Measurements from ENCODE around the gene DNMT1. TPM values are rescaled to one million over a fixed set of nuclear protein-coding genes. Genes with fewer than 3 reads are reported as not detected.

DNMT1 gene
- total and polyA plus RNA-seq, 2 donors (not counting 1 experiment from before 2014, with no cell fraction given): 53.0 to 119 TPM

DNA sequence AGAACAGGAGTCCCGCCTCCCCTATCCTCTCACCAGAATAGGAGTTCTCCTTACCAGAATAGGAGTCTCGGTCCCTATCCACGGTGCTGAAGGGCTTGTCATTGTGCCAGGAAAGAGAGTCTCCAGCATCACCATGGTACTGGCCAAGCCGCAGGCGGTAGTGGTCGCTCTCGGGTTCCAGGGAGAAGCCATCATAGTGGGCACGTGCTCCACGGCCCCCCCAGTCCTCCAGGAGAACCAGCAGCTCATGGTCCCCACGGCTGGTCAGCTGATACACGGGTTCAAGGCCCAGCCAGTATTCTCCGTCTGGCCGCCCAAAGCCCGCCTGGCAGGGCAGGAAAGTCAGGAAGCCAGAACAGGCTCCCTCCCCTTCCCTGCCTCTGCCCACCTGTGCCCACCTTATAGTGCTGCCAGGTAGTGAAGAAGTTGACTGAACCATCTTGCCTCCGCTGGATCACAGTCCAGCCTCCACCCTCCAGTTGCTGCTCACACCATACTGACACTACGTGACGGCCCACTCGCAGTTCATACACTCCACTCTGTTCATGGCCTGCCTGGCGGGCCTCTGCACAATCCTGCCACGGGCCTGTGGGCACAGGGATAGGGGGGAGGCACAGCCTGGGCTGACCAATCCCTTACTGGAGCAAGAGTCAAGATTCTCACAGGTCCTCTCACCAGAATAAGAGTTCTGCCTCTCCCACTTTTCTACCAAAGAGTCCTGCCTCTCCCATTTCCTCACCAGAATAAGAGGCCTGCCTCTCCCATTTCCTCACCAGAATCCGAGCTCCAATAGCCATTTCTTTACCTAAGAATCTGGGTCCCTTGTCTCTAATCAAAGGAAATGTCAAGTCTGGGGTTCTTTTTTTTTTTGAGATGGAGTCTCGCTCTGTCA, 101.2 kb downstream of the DNMT1 start:
- TF ChIP-seq, protein P1, sequence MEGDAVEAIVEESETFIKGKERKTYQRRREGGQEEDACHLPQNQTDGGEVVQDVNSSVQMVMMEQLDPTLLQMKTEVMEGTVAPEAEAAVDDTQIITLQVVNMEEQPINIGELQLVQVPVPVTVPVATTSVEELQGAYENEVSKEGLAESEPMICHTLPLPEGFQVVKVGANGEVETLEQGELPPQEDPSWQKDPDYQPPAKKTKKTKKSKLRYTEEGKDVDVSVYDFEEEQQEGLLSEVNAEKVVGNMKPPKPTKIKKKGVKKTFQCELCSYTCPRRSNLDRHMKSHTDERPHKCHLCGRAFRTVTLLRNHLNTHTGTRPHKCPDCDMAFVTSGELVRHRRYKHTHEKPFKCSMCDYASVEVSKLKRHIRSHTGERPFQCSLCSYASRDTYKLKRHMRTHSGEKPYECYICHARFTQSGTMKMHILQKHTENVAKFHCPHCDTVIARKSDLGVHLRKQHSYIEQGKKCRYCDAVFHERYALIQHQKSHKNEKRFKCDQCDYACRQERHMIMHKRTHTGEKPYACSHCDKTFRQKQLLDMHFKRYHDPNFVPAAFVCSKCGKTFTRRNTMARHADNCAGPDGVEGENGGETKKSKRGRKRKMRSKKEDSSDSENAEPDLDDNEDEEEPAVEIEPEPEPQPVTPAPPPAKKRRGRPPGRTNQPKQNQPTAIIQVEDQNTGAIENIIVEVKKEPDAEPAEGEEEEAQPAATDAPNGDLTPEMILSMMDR (IDR thresholded peaks at IDR 0.05): no peak
- TF ChIP-seq EZH2 (IDR thresholded peaks at IDR 0.05; ENCODE audit: borderline replicate concordance, insufficient read depth, low read depth, low read length, poor library complexity, severe bottlenecking): no peak
- intact Hi-C loops (cut with micrococcal nuclease): no loop called here
- Histone ChIP-seq H4K20me1 (ENCODE audit: control insufficient read depth, insufficient read depth, low read length, poor library complexity, severe bottlenecking) (no peaks in the 10 kb centered on the region), H2AFZ (ENCODE audit: insufficient read depth, low read depth, low read length, poor library complexity, severe bottlenecking) (no peak overlapping the region), H3K36me3 (replicated peaks in 1 of 2; ENCODE audit: control extremely low read depth in 1 of 2, control insufficient read depth in 1 of 2, extremely low read depth in 1 of 2, insufficient read depth in 2 of 2, low read length in 1 of 2) (peaks cover 0 to 14% of the 10 kb centered on the region in 2 experiments), H3K9me3 (ENCODE audit: control extremely low read depth in 1 of 3, control insufficient read depth in 2 of 3, insufficient read depth in 1 of 3, low read length in 2 of 3) (peaks cover 0 to 4% (median 4%) of the 10 kb centered on the region in 3 donors), H3K4me1 (ENCODE audit: control insufficient read depth in 2 of 2, insufficient read depth in 2 of 2, low read length in 2 of 2) (peaks cover 16 to 34% of the 10 kb centered on the region in 2 donors), H3K27me3 (replicated peaks in 1 of 4; ENCODE audit: control extremely low read depth in 1 of 4, control insufficient read depth in 3 of 4, insufficient read depth in 4 of 4, low read length in 3 of 4) (no peaks in the 10 kb centered on the region), H3K4me3 (ENCODE audit: control extremely low read depth in 1 of 5, extremely low read depth in 1 of 5, insufficient read depth in 1 of 5, low read depth in 2 of 5, low read length in 4 of 5) (no peak overlapping the region), H3K27ac (ENCODE audit: low read length in 2 of 2) (peak overlapping the region in 1 of 2 donors; percentile 37), H3K79me2 (ENCODE audit: control insufficient read depth, insufficient read depth, low read length) (no peaks in the 10 kb centered on the region), H3K4me2 (replicated peaks; ENCODE audit: low read depth, low read length, poor library complexity, severe bottlenecking) (no peak overlapping the region), H3K9ac (ENCODE audit: low read length) (no peak overlapping the region)
- Mint-ChIP-seq H3K27ac (peak overlapping the region; percentile 53), H3K4me1 (peaks cover 26% of the 10 kb centered on the region), H3K27me3 (no peaks in the 10 kb centered on the region), H3K9me3 (ENCODE audit: insufficient read depth) (no peaks in the 10 kb centered on the region), H3K4me3 (no peak overlapping the region)
- ATAC-seq (ENCODE audit: low read depth) (no peak), DNase-seq (no peak)
- ChIA-PET POLR2A (no interaction called here), CTCF (no interaction called here)
- 95% methylated on average over 20 of the region's 22 CpGs for WGBS (ENCODE audit: insufficient coverage)
